Fibroblast of skin of back (primary cell): ENCODE results near the gene NTHL1.
"Not testable (repeated sequence)": the region's sequence is repeated elsewhere in the genome, so short reads cannot be mapped to it uniquely, and the experiment has no call there.

ENCODE experiments used
- DNase-seq: peaks from one replicate; pipeline ENCODE4 v3.0.0-alpha.2; 2013

Gene NTHL1

DNA sequence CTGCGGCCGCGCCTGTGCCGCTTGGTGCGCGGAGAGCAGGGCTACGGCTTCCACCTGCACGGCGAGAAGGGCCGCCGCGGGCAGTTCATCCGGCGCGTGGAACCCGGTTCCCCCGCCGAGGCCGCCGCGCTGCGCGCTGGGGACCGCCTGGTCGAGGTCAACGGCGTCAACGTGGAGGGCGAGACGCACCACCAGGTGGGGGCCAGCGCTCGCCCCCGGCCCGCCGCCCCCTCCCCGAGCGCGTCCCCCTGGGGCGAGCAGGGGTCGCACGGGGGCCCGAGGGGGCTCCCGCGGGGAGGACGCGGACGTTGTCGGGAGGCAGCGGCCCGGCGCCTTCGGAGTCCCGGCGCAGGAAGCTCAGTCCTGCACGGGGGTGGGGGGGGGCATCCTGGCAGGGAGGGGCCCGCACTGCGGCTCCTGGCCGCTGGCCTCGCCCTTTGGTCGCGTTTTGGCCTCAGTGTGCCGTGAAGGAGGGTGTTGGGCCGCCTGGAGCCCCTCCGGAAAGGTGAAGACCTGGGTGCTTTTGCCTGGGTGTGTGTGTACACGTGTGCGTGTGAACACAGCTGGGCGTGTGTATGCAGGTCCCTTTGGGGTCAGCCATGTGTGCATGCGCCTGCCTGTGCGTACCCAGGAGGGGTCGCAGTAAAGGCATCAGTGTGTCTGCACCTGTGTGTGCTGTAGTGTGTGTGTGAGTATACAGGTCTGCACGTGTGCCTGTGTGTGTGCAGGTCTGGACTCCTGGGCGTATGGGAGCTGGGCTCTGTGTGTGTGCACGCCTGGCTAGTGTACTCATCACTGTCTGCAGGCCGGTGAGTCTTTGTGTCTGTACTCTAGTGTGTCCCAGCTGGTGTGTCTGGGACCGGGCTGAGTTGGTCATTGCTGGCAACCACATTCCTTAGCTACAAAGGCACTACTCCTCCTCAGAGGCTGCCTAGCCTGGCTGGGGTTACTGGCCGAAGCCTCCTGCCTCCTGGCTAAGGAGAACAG is 20.3 kb downstream of the NTHL1 start:
- DNase-seq = peak; percentile 59

DNA sequence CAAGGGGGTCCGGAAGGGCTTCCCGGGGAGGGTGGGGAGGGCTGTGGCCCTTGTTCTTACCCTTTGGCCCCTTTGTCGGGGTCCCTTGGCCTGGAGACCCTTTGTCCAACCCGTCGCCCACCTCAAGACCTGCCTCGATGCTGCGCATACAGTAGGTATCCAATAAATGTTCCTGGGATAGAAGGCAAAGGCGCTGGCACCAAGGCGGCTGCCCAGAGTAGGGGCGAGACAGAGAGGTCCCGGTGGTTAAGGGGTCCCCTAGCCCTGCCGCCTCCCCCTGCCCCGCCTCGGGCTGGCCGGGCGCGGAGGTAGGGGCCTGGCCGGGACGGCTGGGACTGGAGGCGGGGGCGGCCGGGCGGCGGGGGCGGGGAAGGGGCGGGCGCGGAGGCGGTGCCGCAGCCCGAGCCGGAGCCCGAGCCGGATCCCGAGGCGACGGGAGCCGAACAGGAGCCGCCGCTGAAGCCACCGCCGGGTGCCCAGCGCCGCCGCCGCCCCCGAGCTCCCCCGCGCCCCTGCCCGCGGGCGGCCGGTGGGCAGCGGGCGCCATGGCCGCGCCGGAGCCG is 21.1 kb downstream of the NTHL1 start, which contains the start of gene NHERF2:
TSS of gene NHERF2 (plus strand) at position 442 of the 563 bp plus-strand sequence. CDS start at position 546, 104 bp downstream.
- DNase-seq = no peak

- DNase-seq = no peak
These were observed 21.7 kb downstream of the NTHL1 start for GRCh38 chr16:2025878-2026460.

DNA sequence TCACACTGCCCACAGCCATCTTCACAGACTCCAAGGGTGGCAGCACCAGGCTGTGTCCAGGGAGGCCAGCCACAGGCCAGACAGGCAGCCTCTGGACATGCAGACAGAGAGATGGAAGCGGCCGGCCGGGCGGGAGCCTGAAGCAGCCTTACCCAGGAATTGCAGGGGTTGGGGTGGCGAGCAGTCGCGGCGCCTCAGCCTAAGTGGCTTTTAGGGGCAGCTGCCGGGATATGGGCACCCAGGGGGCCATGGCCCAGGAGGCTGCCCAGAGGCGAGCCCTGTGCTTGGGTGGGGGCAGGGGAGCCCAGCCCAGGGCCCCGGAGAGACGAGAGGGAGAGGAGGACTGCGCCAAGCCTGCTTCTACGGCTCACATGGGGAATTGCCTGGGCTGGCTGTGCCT is 22.4 kb downstream of the NTHL1 start:
- DNase-seq = no peak

- no peak for DNase-seq
These were observed 23.6 kb downstream of the NTHL1 start for GRCh38 chr16:2024032-2024420.

DNA sequence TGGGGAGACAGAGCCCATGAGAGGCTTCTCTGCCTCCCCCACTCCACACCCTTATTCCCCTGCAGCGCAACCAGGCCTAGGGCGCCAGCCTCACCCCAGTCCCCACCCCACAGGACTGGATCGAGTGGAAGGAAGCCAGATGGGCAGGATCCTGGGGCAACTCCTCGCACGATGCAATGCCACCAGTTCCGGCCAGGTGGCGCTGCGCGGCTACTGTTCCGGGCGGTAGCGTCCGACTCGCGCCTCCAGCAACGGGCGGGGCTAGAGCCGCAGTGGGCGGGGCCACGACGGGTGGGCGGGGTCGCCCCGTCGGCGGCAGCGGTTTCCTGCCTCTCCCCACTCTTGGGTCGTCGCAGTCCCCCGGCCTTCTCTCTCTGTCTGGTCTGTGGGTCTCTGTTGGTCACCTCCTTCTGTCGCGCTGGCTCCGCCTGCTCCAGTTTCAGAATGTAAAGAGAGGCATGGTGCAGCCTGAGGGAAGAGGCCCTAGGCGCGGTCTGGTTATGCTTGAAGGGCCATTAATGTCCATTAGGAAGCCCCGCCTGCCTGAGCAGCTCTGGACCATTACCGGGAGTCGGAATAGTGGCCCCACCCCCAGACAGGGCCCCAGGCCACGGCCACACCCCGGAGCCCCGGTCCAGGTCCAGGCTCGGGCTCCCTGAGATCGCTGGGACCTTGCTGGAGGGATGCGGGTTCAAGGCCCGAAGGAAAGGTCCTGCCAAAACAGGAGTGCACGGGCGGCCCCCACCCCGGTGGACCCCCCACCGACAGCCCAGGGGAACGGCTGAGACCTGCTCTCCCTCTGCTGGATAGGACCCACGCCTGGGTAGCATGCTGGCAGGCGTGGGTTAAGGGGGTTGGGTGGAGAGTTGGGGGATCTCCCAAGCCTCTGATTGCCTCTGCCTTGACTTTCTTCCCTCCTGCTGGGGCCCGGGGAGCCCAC is 24.3 kb downstream of the NTHL1 start:
- DNase-seq = peak; percentile 82

DNA sequence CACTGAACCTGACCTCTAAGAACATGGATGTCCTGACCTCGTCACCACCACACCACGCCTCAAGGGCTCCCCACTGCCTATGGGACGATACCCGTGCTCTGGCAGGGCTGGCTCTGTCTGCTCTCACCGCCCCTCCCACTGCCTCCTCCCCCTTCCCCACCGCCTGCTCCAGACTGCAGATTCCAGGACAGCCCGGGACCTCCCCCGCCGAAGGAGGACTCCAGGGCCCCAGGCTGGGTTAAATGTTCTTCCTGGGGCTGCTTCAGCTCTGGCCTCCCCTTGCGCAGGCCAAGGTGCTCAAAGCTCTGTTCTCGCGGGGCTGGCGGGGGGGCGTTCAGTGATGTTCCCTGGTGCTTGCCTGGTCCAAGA is 24.9 kb downstream of the NTHL1 start:
- peak; percentile 75 for DNase-seq

- no peak for DNase-seq
These were observed 27.5 kb downstream of the NTHL1 start for GRCh38 chr16:2019921-2020831.

DNA sequence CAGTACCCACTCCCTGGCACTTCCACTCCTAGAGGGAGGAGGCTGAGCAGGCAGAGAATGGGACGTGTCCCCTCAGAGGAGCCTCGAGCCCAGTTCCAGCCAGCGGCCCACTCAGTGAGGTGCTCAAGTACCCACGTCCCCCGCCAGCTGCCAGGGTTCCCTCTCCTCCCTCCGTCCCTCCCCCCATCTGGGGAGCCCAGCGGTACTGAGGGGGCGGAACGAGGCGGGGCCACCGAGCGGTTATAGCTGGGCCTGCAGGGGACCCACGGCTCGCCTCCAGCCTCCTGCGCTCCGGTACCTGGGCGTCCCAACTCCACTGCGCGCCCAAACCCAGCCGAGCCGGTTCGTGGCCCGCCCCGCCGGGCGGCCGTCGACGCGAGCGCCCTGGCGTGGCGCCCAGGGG is 28.1 kb downstream of the NTHL1 start, which contains the start of gene NPW:
TSS of gene NPW (plus strand) at position 268 of the 403 bp plus-strand sequence.
- DNase-seq = no peak

- no peak for DNase-seq
These were observed 31.2 kb downstream of the NTHL1 start for GRCh38 chr16:2016407-2016922.

DNA sequence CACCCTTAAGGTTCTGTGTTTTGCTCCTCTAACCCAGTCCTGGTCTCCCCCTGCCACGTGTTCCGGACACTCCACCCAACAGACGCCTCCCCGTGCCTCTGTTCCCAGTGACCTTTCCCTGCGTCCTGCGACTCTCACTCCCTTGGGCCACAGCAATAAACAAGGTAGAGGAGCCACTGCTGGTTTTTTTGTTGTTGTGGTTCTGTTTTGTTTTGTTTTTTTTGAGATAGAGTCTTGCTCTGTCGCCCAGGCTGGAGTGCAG is 31.8 kb downstream of the NTHL1 start:
- no peak for DNase-seq

DNA sequence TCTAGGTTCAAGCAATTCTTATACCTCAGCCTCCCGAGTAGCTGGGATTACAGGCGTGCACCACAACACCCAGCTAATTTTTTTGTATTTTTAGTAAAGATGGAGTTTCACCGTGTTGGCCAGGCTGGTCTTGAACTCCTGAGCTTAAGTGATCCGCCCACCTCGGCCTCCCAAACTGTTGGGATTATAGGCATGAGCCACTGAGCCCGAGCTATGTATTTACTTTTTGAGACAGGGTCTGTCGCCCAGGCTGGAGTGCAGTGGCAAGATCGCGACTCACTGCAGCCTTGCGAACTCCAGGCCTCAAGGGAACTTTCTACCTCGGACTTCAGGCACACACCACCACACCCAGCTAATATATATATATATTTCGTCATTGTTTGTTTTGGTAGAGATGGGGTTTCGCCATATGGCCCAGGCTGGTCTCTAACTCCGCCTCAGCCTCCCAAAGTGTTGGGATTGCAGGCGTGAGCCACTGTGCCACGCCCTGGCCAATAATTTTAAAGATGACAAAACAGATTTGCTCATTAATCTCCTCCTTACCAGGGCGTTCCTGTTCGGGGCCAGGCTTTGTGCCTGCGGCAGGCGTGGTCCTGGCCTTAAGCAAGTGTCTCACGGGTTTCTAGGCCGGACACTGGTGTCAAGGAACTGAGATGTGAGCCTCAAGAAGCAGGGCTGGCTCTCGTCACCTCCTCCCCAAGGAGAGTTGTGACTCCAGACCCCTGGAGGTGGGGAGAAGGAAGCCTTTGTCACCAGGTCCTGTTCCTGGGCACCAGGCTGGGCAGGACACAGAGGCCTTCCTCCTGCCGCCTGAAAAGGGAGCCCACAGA is 32.3 kb downstream of the NTHL1 start:
- DNase-seq = peak; percentile 61

DNA sequence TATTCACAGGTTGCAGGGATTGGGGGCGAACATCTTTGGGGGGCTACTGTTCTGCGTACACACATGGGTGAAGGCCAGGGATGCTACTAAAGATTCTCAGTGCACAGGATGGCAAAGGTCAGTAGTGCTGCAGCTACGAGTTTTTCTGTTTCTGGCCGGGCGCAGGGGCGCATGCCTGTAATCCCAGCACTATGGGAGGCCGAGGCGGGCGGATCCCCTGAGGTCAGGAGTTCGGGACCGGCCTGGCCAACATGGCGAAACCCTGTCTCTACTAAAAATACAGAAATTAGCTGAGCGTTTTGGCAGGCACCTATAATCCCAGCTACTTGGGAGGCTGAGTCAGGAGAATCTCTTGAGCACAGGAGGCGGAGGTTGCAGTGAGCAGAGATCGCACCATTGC is 34.1 kb downstream of the NTHL1 start:
- no peak for DNase-seq

DNA sequence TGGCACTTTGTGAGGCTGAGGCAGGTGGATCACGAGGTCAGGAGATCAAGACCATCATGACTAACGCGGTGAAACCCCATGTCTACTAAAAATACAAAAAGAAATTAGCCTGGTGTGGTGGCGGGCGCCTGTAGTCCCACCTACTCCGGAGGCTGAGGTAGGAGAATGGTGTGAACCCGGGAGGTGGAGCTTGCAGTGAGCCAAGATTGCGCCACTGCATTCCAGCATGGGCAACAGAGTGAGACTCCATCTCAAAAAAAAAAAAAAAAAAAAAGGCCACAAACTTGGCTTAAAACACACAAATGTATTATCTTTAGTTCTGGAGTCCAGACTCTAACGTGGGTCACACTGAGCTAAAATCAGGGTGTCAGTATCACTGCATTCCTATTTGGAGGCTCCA is 35.9 kb downstream of the NTHL1 start:
- not testable (repeated sequence) for DNase-seq

GRCh38 chr16:2009791-2010510 is 37.7 kb downstream of the NTHL1 start, which contains the start of gene ZNF598:
Gene ZNF598, minus strand, starts transcription at chr16:2009821.
- peak; percentile 91 for DNase-seq

GRCh38 chr16:2009164-2009711 is 38.4 kb downstream of the NTHL1 start:
- DNase-seq = no peak

GRCh38 chr16:2008631-2009163 is 38.9 kb downstream of the NTHL1 start:
- no peak for DNase-seq

DNA sequence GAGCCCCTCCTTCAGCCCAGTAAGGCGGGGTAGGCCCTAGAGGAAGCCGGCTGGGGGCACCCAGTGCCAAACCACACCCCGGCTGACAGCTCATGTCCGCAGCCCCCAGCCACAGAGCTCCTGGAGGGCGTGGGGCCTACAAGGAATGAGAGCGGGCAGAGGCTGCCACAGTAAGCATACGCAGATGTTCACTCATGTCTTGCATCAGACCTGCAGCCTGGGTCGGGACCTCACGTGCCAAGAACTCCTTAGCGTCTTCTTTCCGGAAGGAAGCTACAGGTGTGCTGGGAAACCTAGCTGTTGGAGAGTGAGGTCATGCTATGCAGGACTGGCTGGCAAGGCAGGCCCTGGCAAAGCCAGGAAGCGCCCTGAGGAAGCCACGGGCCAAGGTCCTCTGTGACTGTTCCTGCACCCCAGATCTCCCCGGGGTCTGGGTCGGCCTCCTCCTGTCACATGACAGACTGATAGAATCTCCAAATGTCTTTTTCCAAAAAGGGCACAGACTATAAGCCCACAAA is 39.6 kb downstream of the NTHL1 start:
- peak; percentile 45 for DNase-seq
